ENCODE results near the gene TMUB1. TPM values are rescaled to one million over a fixed set of nuclear protein-coding genes. Genes with fewer than 3 reads are reported as not detected.

TMUB1 gene
- total RNA-seq, 1 experiment from 2014 or later, result 45.4 TPM

DNA sequence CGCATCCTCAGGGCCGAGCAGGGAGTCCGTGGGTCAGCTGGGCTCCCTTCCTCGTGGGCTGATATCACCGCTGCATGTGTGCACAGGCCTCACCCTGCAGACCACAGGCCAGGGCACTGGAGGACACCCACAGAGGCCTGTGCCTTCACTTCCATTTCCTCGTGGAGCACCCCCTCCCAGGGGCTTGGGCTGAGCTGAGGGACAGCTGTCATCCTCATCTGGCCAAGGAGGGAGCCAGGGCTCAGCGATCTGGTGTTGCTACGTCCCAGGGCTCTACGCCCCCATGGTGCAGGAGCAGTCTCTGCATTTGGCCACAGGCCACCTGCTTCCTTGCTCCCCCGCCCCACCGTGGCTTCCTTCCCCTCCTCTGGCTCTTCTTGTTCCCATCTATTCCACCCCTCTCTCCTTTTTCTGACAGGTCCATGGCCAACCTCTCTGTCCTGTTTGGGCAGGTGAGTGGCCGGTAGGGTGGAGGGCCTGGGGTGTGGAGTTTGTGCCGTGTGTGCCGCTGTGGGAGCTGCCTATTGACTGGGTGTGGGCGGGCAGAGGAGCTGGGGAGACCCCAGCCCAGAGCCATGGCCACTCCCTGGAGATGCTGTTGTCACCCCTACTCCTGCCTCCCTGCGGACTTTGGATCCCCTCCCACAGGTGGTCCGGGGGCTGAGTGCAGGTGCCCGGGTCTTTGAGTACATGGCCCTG, 43.3 kb downstream of the TMUB1 start:
- Histone ChIP-seq H4K8ac (replicated peaks; ENCODE audit: insufficient read length, low read depth, low read length) (no peak overlapping the region), H3K4ac (ENCODE audit: low read depth, low read length) (no peak overlapping the region), H3K14ac (ENCODE audit: insufficient read depth, low read length) (no peak overlapping the region), H2BK120ac (ENCODE audit: low read depth, low read length, poor library complexity, severe bottlenecking) (no peak overlapping the region), H3K23me2 (ENCODE audit: insufficient read length, low read depth, low read length, poor library complexity, severe bottlenecking) (no peaks in the 10 kb centered on the region), H3K9ac (ENCODE audit: extremely low read depth, insufficient read length, low read length) (no peak overlapping the region), H3K79me2 (ENCODE audit: insufficient read depth, low read length) (no peaks in the 10 kb centered on the region), H4K20me1 (ENCODE audit: control insufficient read depth, insufficient read depth, insufficient read length) (no peaks in the 10 kb centered on the region), H3K23ac (ENCODE audit: insufficient read length, low read depth, low read length) (no peak overlapping the region), H3T11ph (ENCODE audit: low read length) (no peak overlapping the region), H2AFZ (ENCODE audit: low read length) (no peak overlapping the region), H3K79me1 (ENCODE audit: insufficient read depth, low read depth, low read length, poor library complexity, severe bottlenecking) (no peaks in the 10 kb centered on the region), H2BK12ac (ENCODE audit: insufficient read length, low read depth, low read length) (no peak overlapping the region), H3K4me1 (ENCODE audit: insufficient read depth, low read length) (no peaks in the 10 kb centered on the region), H3K9me3 (ENCODE audit: control insufficient read depth, low read depth, low read length) (no peaks in the 10 kb centered on the region), H3K56ac (ENCODE audit: insufficient read length, low read depth, low read length) (no peak overlapping the region), H4K91ac (ENCODE audit: insufficient read length, low read depth, low read length) (no peak overlapping the region), H3K18ac (ENCODE audit: insufficient read length, low read depth, low read length) (no peak overlapping the region), H2BK15ac (ENCODE audit: low read depth, low read length) (no peak overlapping the region), H3K27ac (ENCODE audit: insufficient read length, low read depth, low read length) (no peak overlapping the region), H2AK5ac (ENCODE audit: insufficient read length, low read length) (no peak overlapping the region), H2BK20ac (ENCODE audit: low read depth, low read length, poor library complexity, severe bottlenecking) (no peak overlapping the region), H3K4me2 (ENCODE audit: insufficient read depth, insufficient read length, low read length) (no peak overlapping the region), H4K5ac (ENCODE audit: insufficient read length, low read depth, low read length) (no peak overlapping the region), H3K27me3 (ENCODE audit: insufficient read depth, low read length) (no peaks in the 10 kb centered on the region), H2BK5ac (ENCODE audit: insufficient read length, low read length) (no peak overlapping the region)
- no peak for DNase-seq
- Mint-ChIP-seq H3K9me3 (no peaks in the 10 kb centered on the region; a peak in 1 of 5 replicates), H3K4me3 (no peak overlapping the region), H3K27me3 (ENCODE audit: low read depth) (peaks cover 5% of the 10 kb centered on the region), H3K27ac (no peak overlapping the region), H3K36me3 (ENCODE audit: insufficient read depth in 1 of 3, low read depth in 3 of 3) (peaks cover 0 to 5% (median 4%) of the 10 kb centered on the region in 3 experiments; a peak in 4 of 7 replicates), H3K4me1 (peaks cover 2% of the 10 kb centered on the region in 2 experiments; a peak in 1 of 4 replicates)
- TF ChIP-seq, protein P1, sequence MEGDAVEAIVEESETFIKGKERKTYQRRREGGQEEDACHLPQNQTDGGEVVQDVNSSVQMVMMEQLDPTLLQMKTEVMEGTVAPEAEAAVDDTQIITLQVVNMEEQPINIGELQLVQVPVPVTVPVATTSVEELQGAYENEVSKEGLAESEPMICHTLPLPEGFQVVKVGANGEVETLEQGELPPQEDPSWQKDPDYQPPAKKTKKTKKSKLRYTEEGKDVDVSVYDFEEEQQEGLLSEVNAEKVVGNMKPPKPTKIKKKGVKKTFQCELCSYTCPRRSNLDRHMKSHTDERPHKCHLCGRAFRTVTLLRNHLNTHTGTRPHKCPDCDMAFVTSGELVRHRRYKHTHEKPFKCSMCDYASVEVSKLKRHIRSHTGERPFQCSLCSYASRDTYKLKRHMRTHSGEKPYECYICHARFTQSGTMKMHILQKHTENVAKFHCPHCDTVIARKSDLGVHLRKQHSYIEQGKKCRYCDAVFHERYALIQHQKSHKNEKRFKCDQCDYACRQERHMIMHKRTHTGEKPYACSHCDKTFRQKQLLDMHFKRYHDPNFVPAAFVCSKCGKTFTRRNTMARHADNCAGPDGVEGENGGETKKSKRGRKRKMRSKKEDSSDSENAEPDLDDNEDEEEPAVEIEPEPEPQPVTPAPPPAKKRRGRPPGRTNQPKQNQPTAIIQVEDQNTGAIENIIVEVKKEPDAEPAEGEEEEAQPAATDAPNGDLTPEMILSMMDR (conservative IDR thresholded peaks at IDR 0.05), result no peak
- WGBS (ENCODE audit: extremely low coverage, insufficient read length, low lambda C conversion rate), result no CpG with 5 or more reads among the region's 18 CpGs

Data from H9 (cell line).